Inferior parietal cortex (tissue), 1 donor: ENCODE measurements around the gene CDYL2.

ENCODE experiments used
- DNase-seq: peaks from one replicate; pipeline ENCODE4 v3.0.0-alpha.2; 2016; ENCODE audit errors: extremely low spot score

CDYL2 gene

GRCh38 chr16:80627108-80627507 is 177.3 kb downstream of the CDYL2 start:
- no peak for DNase-seq

GRCh38 chr16:80623376-80623775 is 181.0 kb downstream of the CDYL2 start:
- DNase-seq = no peak

GRCh38 chr16:80622007-80622406 is 182.4 kb downstream of the CDYL2 start:
- DNase-seq = no peak

- no peak for DNase-seq
These were observed 183.4 kb downstream of the CDYL2 start for GRCh38 chr16:80620736-80621605.

- no peak for DNase-seq
These were observed 184.6 kb downstream of the CDYL2 start for GRCh38 chr16:80619824-80620223.

- DNase-seq = no peak
These were observed 185.3 kb downstream of the CDYL2 start for GRCh38 chr16:80618862-80619648.

GRCh38 chr16:80616362-80616761 is 188.0 kb downstream of the CDYL2 start:
- DNase-seq = no peak

- no peak for DNase-seq
These were observed 188.7 kb downstream of the CDYL2 start for GRCh38 chr16:80615735-80616134.

- no peak for DNase-seq
These were observed 189.3 kb downstream of the CDYL2 start for GRCh38 chr16:80614908-80615671.

GRCh38 chr16:80612461-80613017 is 191.9 kb downstream of the CDYL2 start:
- no peak for DNase-seq

- DNase-seq = no peak
These were observed 192.5 kb downstream of the CDYL2 start for GRCh38 chr16:80611930-80612327.

GRCh38 chr16:80611171-80611929 is 193.0 kb downstream of the CDYL2 start:
- DNase-seq = no peak

GRCh38 chr16:80610481-80611156 is 193.8 kb downstream of the CDYL2 start:
- no peak for DNase-seq

- no peak for DNase-seq
These were observed 195.5 kb downstream of the CDYL2 start for GRCh38 chr16:80608946-80609345.

- no peak for DNase-seq
These were observed 197.2 kb downstream of the CDYL2 start for GRCh38 chr16:80607204-80607603.

- no peak for DNase-seq
These were observed 198.1 kb downstream of the CDYL2 start for GRCh38 chr16:80606221-80606766.

- no peak for DNase-seq
These were observed 199.6 kb downstream of the CDYL2 start for GRCh38 chr16:80604600-80605355.

GRCh38 chr16:80602894-80603293 is 201.5 kb downstream of the CDYL2 start:
- DNase-seq = no peak

GRCh38 chr16:80601182-80601581 is 203.2 kb downstream of the CDYL2 start:
- no peak for DNase-seq
